K562 (cell line): ENCODE results near the gene KMO. TPM values are rescaled to one million over a fixed set of nuclear protein-coding genes. Genes with fewer than 3 reads are reported as not detected.
A peak's percentile ranks its signal among the peaks of the same experiment; 100 is the strongest.

Experiments
- CHD1 ChIP-seq: fragments of 200-600 bp; sonication (generic); IDR thresholded peaks from one replicate; pipeline ENCODE4 v1.6.1; 2012; ENCODE audit warnings: mild to moderate bottlenecking, moderate library complexity, low read length, inconsistent platforms
- CTCF ChIP-seq, 3 experiments: IDR thresholded peaks in 2 of 3; conservative IDR thresholded peaks in 1 of 3; 2 replicates each; pipeline ENCODE4 v1.5.1; 2011 to 2012; ENCODE audit warnings: low read length in 3 of 3, mild to moderate bottlenecking in 3 of 3, control low read depth in 2 of 3, improper control_type of control experiment in 1 of 3, inconsistent platforms in 1 of 3, low read depth in 1 of 3, mixed read lengths in 1 of 3, moderate library complexity in 1 of 3; ENCODE audit not compliant: insufficient read depth in 2 of 3
- E2F4 ChIP-seq: sonication (generic); formaldehyde crosslinking; IDR thresholded peaks from 2 replicates; pipeline ENCODE4 v1.8.0; 2022; ENCODE audit warnings: mild to moderate bottlenecking, low read depth, missing genetic modification reagents
- ESRRA ChIP-seq: fragments of 450-650 bp; IDR thresholded peaks from 2 replicates; pipeline ENCODE4 v1.6.1; 2014; ENCODE audit warnings: low read depth, mild to moderate bottlenecking, moderate library complexity, borderline replicate concordance
- HDAC8 ChIP-seq: fragments of 450-650 bp; IDR thresholded peaks from 2 replicates; pipeline ENCODE4 v1.6.1; 2016; ENCODE audit warnings: mild to moderate bottlenecking, missing genetic modification characterization, moderate library complexity, missing compliant biosample characterization
- RBBP5 ChIP-seq: fragments of 200-600 bp; sonication (generic); IDR thresholded peaks from 2 replicates; pipeline ENCODE4 v1.6.1; 2012; ENCODE audit warnings: borderline replicate concordance, mild to moderate bottlenecking, low read length, control low read depth, inconsistent platforms; ENCODE audit not compliant: insufficient read depth, poor library complexity, severe bottlenecking
- RERE ChIP-seq: sonication (generic); formaldehyde crosslinking; IDR thresholded peaks from 2 replicates; pipeline ENCODE4 v1.8.0; 2023; ENCODE audit warnings: missing genetic modification reagents, mild to moderate bottlenecking, borderline replicate concordance
- SRSF7 ChIP-seq: fragments of 200-400 bp; formaldehyde crosslinking; optimal IDR thresholded peaks from 2 replicates; pipeline ENCODE3; 2017; ENCODE audit warnings: mild to moderate bottlenecking, low read depth, low read length
- TRIM24 ChIP-seq, 2 experiments: fragments of 450-650 bp; IDR thresholded peaks; 2 replicates each; pipeline ENCODE4 v1.6.1; 2016
- ZBTB7A ChIP-seq: IDR thresholded peaks from 2 replicates; pipeline ENCODE4 v1.6.1; 2011; ENCODE audit warnings: low read depth, mild to moderate bottlenecking, low read length, moderate library complexity, borderline replicate concordance; ENCODE audit not compliant: control insufficient read depth
- polyA plus RNA-seq, 8 experiments: library from polyadenylated mRNA; depleted of rRNA in 4 of 8; stranded (reverse) in 5 of 8; unstranded in 3 of 8; fragments of >200 nt; fragmentation: Nextera tagmentation in 2 of 8; fragmentation: Illumina TruSeq in 1 of 8; extraction: Ambion mirVana in 2 of 8; extraction: Trizol in 1 of 8; gene quantifications; 2 replicates each; pipeline versions ENCODE4 v1.2.1 to v1.2.3, GENCODE V29; 2011 to 2014; ENCODE audit warnings: inconsistent platforms in 1 of 8, missing spikeins in 1 of 8
- total RNA-seq, 7 experiments: library from RNA; depleted of rRNA in 6 of 7; stranded (reverse); fragments of >200 nt in 6 of 7; fragmentation: Illumina TruSeq in 2 of 7; extraction: Trizol in 2 of 7; gene quantifications; 2 replicates each; pipeline versions ENCODE4 v1.2.1 to v1.2.3, GENCODE V29; 2011 to 2021; ENCODE audit warnings: low replicate concordance in 1 of 7
- TF ChIP-seq, protein P1 (sequence below), 2 experiments: fragments of 450-650 bp; IDR thresholded peaks; 2 replicates each; pipeline ENCODE4 v1.6.1; 2016
- TF ChIP-seq, protein P2 (sequence below): fragments of 450-650 bp; IDR thresholded peaks from 2 replicates; pipeline ENCODE4 v1.6.1; 2016; ENCODE audit warnings: missing biosample characterization, missing genetic modification characterization

The KMO gene
- total and polyA plus RNA-seq, 9 of the 15 experiments (the other 6 are each of a cell fraction or from before 2014, with no cell fraction given), result 0.01 to 0.11 (median 0.01) TPM; not detected in 6

- TF ChIP-seq CTCF (IDR thresholded peaks at IDR 0.05 in 2 of 3, conservative IDR thresholded peaks at IDR 0.05 in 1 of 3; ENCODE audit: insufficient read depth in 2 of 3, low read depth in 1 of 3, low read length in 3 of 3) (peak in 2 of 3 experiments; percentile 22 to 23; a peak in 1 of 6 replicates), TRIM24 (IDR thresholded peaks at IDR 0.05) (0 out of 4 replicates have a peak, but pooled peaks of 1 of the 2 experiments have one; percentile 26), E2F4 (CRISPR knock-in tag) (0 out of 2 replicates have a peak, but pooled peaks have one; percentile 14), RERE (CRISPR knock-in tag) (no peak), ZBTB7A (peak; percentile 64; the same call in 1 of the 2 replicates), HDAC8 (tag) (peak; percentile 48; the same call in 1 of the 2 replicates), ESRRA (peak; percentile 30), RBBP5 (peak; percentile 89), CHD1 (peak; percentile 71), SRSF7 (no peak)
- TF ChIP-seq, protein P1, sequence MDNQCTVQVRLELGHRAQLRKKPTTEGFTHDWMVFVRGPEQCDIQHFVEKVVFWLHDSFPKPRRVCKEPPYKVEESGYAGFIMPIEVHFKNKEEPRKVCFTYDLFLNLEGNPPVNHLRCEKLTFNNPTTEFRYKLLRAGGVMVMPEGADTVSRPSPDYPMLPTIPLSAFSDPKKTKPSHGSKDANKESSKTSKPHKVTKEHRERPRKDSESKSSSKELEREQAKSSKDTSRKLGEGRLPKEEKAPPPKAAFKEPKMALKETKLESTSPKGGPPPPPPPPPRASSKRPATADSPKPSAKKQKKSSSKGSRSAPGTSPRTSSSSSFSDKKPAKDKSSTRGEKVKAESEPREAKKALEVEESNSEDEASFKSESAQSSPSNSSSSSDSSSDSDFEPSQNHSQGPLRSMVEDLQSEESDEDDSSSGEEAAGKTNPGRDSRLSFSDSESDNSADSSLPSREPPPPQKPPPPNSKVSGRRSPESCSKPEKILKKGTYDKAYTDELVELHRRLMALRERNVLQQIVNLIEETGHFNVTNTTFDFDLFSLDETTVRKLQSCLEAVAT (IDR thresholded peaks at IDR 0.05), result 0 out of 4 replicates have a peak, but pooled peaks of 1 of the 2 experiments have one; percentile 1
- TF ChIP-seq, protein P2, sequence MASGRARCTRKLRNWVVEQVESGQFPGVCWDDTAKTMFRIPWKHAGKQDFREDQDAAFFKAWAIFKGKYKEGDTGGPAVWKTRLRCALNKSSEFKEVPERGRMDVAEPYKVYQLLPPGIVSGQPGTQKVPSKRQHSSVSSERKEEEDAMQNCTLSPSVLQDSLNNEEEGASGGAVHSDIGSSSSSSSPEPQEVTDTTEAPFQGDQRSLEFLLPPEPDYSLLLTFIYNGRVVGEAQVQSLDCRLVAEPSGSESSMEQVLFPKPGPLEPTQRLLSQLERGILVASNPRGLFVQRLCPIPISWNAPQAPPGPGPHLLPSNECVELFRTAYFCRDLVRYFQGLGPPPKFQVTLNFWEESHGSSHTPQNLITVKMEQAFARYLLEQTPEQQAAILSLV (tag), result no peak
Measured at GRCh38 chr1:241639623-241640148, 107.5 kb downstream of the KMO start (continued).
